Left lung (tissue), 10 donors: ENCODE measurements around the gene FHL2. TPM values are rescaled to one million over a fixed set of nuclear protein-coding genes. Genes with fewer than 3 reads are reported as not detected.

ENCODE experiments used
- ATAC-seq: fragments of 200-7000 bp; cut with Tn5 transposase; one replicate; pipeline ENCODE4 v1.9.1; 2020; ENCODE audit warnings: moderate library complexity
- DNase-seq, 4 donors: peaks; one replicate each; pipeline ENCODE4 v3.0.0-alpha.2; 2013 to 2020
- H3K27ac ChIP-seq, 2 donors: fragments of 200-600 bp; sonication (generic) in 1 of 2; one replicate each; pipeline versions ENCODE4 v1.5.0 to v1.8.0; 2020 to 2021
- H3K27me3 ChIP-seq, 2 donors: fragments of 200-600 bp; sonication (generic) in 1 of 2; one replicate each; pipeline versions ENCODE4 v1.5.0 to v1.8.0; 2020 to 2021
- H3K36me3 ChIP-seq, 2 donors: fragments of 200-600 bp; sonication (generic) in 1 of 2; one replicate each; pipeline versions ENCODE4 v1.5.0 to v1.8.0; 2020 to 2021
- H3K4me1 ChIP-seq, 2 donors: fragments of 200-600 bp; one replicate each; pipeline ENCODE4 v1.8.0; 2021
- H3K4me3 ChIP-seq, 2 donors: fragments of 200-600 bp; sonication (generic) in 1 of 2; one replicate each; pipeline versions ENCODE4 v1.5.0 to v1.8.0; 2020 to 2021; ENCODE audit warnings: mild to moderate bottlenecking in 1 of 2
- H3K9me3 ChIP-seq, 2 donors: fragments of 200-600 bp; sonication (generic) in 1 of 2; one replicate each; pipeline versions ENCODE4 v1.5.0 to v1.8.0; 2020 to 2021
- CTCF ChIP-seq, 2 donors: fragments of 200-600 bp; sonication (generic) in 1 of 2; IDR thresholded peaks; one replicate each; pipeline versions ENCODE4 v1.5.0 to v1.8.0; 2021; ENCODE audit warnings: antibody characterized with exemption in 2 of 2
- intact Hi-C, 2 donors: fragments of 100-400 bp; cut with DNase I; formaldehyde crosslinking; loops; one replicate each; pipeline versions ENCODE4 v1.11.2 to v1.14.2; 2022
- polyA plus RNA-seq, 6 donors: library from polyadenylated mRNA; unstranded; fragments of 120-200 nt; gene quantifications; one replicate each; pipeline ENCODE4 v1.2.1, GENCODE V29; 2013; ENCODE audit not compliant: insufficient read length in 6 of 6
- total RNA-seq, 2 donors: library from RNA; stranded (reverse); fragmentation: NEBNext Ultra II Directional; extraction: Animal tissue kit (Norgen Biotek cat#: 25700); gene quantifications; one replicate each; pipeline ENCODE4 v1.2.1, GENCODE V29; 2021
- donor health status: DM: no; HTN: yes; CAD: no.
- donor health status: DM: no; HTN: no; CAD: no.

The FHL2 gene
- total and polyA plus RNA-seq, 8 donors, result 5.0 to 30.1 (median 6.6) TPM

- TF ChIP-seq CTCF (IDR thresholded peaks at IDR 0.05), result no peak
- intact Hi-C loops, result no loop called here
- H3K27ac ChIP-seq, result no peak overlapping the region
- H3K36me3 ChIP-seq, result no peaks in the 10 kb centered on the region
- no peak for DNase-seq
- H3K4me1 ChIP-seq, result no peaks in the 10 kb centered on the region
- H3K4me3 ChIP-seq, result no peak overlapping the region
- no peak for ATAC-seq
- no peaks in the 10 kb centered on the region for H3K9me3 ChIP-seq
- H3K27me3 ChIP-seq, result peaks cover 0 to 20% of the 10 kb centered on the region in 2 donors
These were observed 16.2 kb upstream of the FHL2 start for GRCh38 chr2:105415007-105415406.

DNA sequence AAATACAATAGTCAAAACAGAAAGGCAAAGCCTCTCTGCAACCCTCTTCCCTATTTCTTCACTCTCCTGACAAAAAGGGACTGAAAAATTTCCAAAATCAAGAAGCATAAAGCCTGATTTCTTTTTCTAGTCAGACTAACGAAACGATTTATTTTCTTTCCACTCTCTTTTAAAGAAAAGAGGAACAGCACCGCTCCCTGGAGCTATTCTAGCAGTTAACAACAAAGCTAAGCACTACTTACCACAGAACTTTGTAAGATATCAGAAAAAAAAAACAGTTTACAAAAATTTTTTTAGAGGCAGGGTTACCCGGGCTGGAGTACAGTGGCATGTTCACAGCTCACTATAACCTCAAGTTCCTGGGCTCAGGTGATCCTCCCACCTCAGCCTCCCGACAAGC, 14.4 kb upstream of the FHL2 start:
- no peak for TF ChIP-seq CTCF (IDR thresholded peaks at IDR 0.05)
- DNase-seq (no peak), ATAC-seq (no peak)
- Histone ChIP-seq H3K27ac (no peak overlapping the region), H3K27me3 (peaks cover 0 to 31% of the 10 kb centered on the region in 2 donors), H3K9me3 (no peaks in the 10 kb centered on the region), H3K4me3 (no peak overlapping the region), H3K36me3 (no peaks in the 10 kb centered on the region), H3K4me1 (no peaks in the 10 kb centered on the region)
- intact Hi-C loops, result no loop called here

GRCh38 chr2:105412584-105412983, 13.7 kb upstream of the FHL2 start:
- TF ChIP-seq CTCF (IDR thresholded peaks at IDR 0.05), result no peak
- H3K4me3 ChIP-seq, result no peak overlapping the region
- intact Hi-C loops, result no loop called here
- ATAC-seq (no peak), DNase-seq (no peak)
- H3K9me3 ChIP-seq, result no peaks in the 10 kb centered on the region
- H3K27me3 ChIP-seq, result peaks cover 0 to 31% of the 10 kb centered on the region in 2 donors
- H3K27ac ChIP-seq, result no peak overlapping the region
- H3K36me3 ChIP-seq, result no peaks in the 10 kb centered on the region
- H3K4me1 ChIP-seq, result no peaks in the 10 kb centered on the region

GRCh38 chr2:105411720-105412407, 13.0 kb upstream of the FHL2 start:
- H3K4me1 ChIP-seq, result no peaks in the 10 kb centered on the region
- intact Hi-C loops, result no loop called here
- DNase-seq (no peak), ATAC-seq (no peak)
- no peak overlapping the region for H3K4me3 ChIP-seq
- H3K27ac ChIP-seq, result no peak overlapping the region
- no peak for TF ChIP-seq CTCF (IDR thresholded peaks at IDR 0.05)
- no peaks in the 10 kb centered on the region for H3K9me3 ChIP-seq
- peaks cover 0 to 31% of the 10 kb centered on the region in 2 donors for H3K27me3 ChIP-seq
- H3K36me3 ChIP-seq, result no peaks in the 10 kb centered on the region

DNA sequence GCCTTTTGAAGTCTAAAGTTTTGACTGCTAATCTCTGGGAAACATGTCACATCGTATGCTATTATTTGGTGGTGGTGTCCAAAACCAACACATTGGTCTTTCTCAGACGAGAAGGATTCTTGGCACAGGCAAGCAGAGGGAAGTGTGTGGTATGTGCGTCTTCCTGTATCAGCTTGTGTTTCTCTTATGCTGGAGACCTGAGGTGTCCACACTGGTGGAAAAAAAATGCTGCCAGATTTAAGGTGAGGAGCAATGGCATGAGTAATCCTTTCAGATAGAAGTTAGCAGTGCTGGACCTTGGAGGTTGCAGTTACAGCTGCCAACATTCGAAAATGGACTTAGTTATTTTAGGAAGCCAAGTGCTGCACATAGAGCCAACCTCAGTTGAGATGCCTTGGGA, 11.7 kb upstream of the FHL2 start:
- DNase-seq (no peak), ATAC-seq (no peak)
- intact Hi-C loops, result no loop called here
- H3K36me3 ChIP-seq, result no peaks in the 10 kb centered on the region
- no peak overlapping the region for H3K27ac ChIP-seq
- no peak overlapping the region for H3K4me3 ChIP-seq
- no peak for TF ChIP-seq CTCF (IDR thresholded peaks at IDR 0.05)
- peaks cover 0 to 31% of the 10 kb centered on the region in 2 donors for H3K27me3 ChIP-seq
- H3K4me1 ChIP-seq, result no peaks in the 10 kb centered on the region
- no peaks in the 10 kb centered on the region for H3K9me3 ChIP-seq
